DOHH2 (cell line): ENCODE data around the gene TDO2.

Experiments
- EZH2phosphoT487 ChIP-seq: fragments of 200-600 bp; sonication (generic); IDR thresholded peaks from 2 replicates; pipeline ENCODE4 v1.6.1; 2017; ENCODE audit warnings: borderline replicate concordance, mild to moderate bottlenecking, antibody characterized with exemption, low read length, moderate library complexity, mixed read lengths
- TF ChIP-seq, protein P1 (sequence below): fragments of 200-600 bp; sonication (generic); IDR thresholded peaks from one replicate; pipeline ENCODE4 v1.5.1; 2014; ENCODE audit warnings: antibody characterized with exemption, mild to moderate bottlenecking, low read depth, low read length; ENCODE audit not compliant: poor library complexity, severe bottlenecking

DNA sequence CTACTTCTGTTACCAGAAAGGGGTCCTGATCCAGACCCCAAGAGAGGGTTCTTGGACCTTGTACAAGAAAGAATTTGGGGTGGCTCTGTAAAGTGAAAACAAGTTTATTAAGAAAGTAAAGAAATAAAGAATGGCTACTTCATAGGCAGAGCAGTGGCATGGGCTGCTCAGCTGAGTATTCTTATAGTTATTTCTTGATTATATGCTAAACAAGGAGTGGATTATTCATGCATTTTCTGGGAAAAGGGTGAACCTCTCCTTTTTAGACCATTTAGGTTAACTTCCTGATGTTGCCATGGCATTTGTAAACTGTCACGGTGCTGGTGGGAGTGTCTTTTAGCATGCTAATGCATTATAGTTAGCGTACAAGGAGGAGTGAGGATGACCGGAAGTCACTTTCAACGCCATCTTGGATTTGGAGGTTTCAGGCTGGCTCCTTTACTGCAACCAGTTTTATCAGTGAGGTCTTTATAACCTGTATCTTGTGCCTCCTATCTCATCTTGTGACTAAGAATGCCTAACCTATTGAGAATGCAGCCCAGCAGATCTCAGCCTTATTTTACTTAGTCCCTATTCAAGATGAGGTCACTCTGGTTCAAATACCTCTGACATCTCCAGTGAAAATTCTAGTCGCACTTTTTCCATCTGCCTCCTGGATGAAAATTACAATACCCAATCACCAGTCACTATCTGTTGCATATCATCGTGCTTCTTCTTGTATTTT, 15.5 kb upstream of the TDO2 start:
- TF ChIP-seq, protein P1, sequence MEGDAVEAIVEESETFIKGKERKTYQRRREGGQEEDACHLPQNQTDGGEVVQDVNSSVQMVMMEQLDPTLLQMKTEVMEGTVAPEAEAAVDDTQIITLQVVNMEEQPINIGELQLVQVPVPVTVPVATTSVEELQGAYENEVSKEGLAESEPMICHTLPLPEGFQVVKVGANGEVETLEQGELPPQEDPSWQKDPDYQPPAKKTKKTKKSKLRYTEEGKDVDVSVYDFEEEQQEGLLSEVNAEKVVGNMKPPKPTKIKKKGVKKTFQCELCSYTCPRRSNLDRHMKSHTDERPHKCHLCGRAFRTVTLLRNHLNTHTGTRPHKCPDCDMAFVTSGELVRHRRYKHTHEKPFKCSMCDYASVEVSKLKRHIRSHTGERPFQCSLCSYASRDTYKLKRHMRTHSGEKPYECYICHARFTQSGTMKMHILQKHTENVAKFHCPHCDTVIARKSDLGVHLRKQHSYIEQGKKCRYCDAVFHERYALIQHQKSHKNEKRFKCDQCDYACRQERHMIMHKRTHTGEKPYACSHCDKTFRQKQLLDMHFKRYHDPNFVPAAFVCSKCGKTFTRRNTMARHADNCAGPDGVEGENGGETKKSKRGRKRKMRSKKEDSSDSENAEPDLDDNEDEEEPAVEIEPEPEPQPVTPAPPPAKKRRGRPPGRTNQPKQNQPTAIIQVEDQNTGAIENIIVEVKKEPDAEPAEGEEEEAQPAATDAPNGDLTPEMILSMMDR = no peak
- TF ChIP-seq EZH2phosphoT487 = no peak
